T-cell (primary cell): Measurements from ENCODE around the gene CIDEA. TPM values are rescaled to one million over a fixed set of nuclear protein-coding genes. Genes with fewer than 3 reads are reported as not detected.

Experiments
- total RNA-seq, 35 experiments: library from RNA in 6 of 35; stranded (reverse) in 6 of 35; fragments of 120-200 nt in 1 of 35; gene quantifications; one replicate each; pipeline versions ENCODE4 v1.2.1 to v1.2.4 and lab custom pipeline; 2013 to 2026

Gene CIDEA
- total RNA-seq, 5 donors from 2014 or later (not counting 1 experiment from before 2014, with no cell fraction given) = not detected

Other genes starting within 250 kb of the CIDEA start
- not detected for gene ANKRD62, start 160.5 kb upstream of the CIDEA start, total RNA-seq
- 1 to 10 TPM in 2 of 5 donors, under 1 TPM in 3; 0.40 to 4.9 (median 0.96) TPM for gene TUBB6, start 53.9 kb downstream of the CIDEA start, total RNA-seq
- 10 to 100 TPM; 30.6 to 37.4 (median 36.3) TPM for gene AFG3L2, start 122.9 kb downstream of the CIDEA start, total RNA-seq
- gene PRELID3A, start 153.6 kb downstream of the CIDEA start, total RNA-seq = 1 to 10 TPM in 4 of 5 donors, not detected in 1; 1.0 to 1.9 (median 1.2) TPM